Trophoblast cell (in vitro differentiated cells and primary cell): ENCODE measurements around the gene TMC4.

ENCODE experiments used
- DNase-seq, 2 donors: peaks; one replicate each; pipeline ENCODE4 v3.0.0-alpha.2; 2016
- H2AFZ ChIP-seq: 2 replicates; pipeline ENCODE4 v1.6.1; 2013; ENCODE audit warnings: low read length, moderate library complexity, mild to moderate bottlenecking; ENCODE audit not compliant: insufficient read depth, poor library complexity
- H2AK5ac ChIP-seq: 2 replicates; pipeline ENCODE4 v1.6.1; 2013; ENCODE audit warnings: mild to moderate bottlenecking, low read length
- H2BK120ac ChIP-seq: 2 replicates; pipeline ENCODE4 v1.6.1; 2013; ENCODE audit warnings: low read length, mild to moderate bottlenecking, moderate library complexity; ENCODE audit not compliant: insufficient read depth, poor library complexity
- H2BK12ac ChIP-seq: 2 replicates; pipeline ENCODE4 v1.6.1; 2013; ENCODE audit warnings: mild to moderate bottlenecking, low read length, moderate library complexity
- H2BK5ac ChIP-seq: 2 replicates; pipeline ENCODE4 v1.6.1; 2013; ENCODE audit warnings: low read length, low read depth, moderate library complexity, mild to moderate bottlenecking; ENCODE audit not compliant: poor library complexity
- H3K14ac ChIP-seq: 2 replicates; pipeline ENCODE4 v1.6.1; 2013; ENCODE audit warnings: mild to moderate bottlenecking, low read length
- H3K18ac ChIP-seq: 2 replicates; pipeline ENCODE4 v1.6.1; 2013; ENCODE audit warnings: mild to moderate bottlenecking, low read length
- H3K23ac ChIP-seq: 2 replicates; pipeline ENCODE4 v1.6.1; 2013; ENCODE audit warnings: low read length
- H3K27ac ChIP-seq: 2 replicates; pipeline ENCODE4 v1.5.1; 2013; ENCODE audit warnings: low read depth, mild to moderate bottlenecking, inconsistent platforms, low read length, moderate library complexity
- H3K27me3 ChIP-seq: 2 replicates; pipeline ENCODE4 v1.6.1; 2013; ENCODE audit warnings: inconsistent platforms, mild to moderate bottlenecking, low read length, moderate library complexity; ENCODE audit not compliant: insufficient read depth
- H3K36me3 ChIP-seq, 2 experiments: 1 replicate in 1 of 2; 2 replicates in 1 of 2; pipeline ENCODE4 v1.6.1; 2013; ENCODE audit warnings: low read length in 2 of 2, mild to moderate bottlenecking in 2 of 2, moderate library complexity in 1 of 2; ENCODE audit not compliant: insufficient read depth in 2 of 2, control insufficient read depth in 1 of 2
- H3K4ac ChIP-seq: 2 replicates; pipeline ENCODE4 v1.6.1; 2013; ENCODE audit warnings: low read depth, mild to moderate bottlenecking, low read length, moderate library complexity
- H3K4me1 ChIP-seq, 2 experiments: 1 replicate in 1 of 2; 2 replicates in 1 of 2; pipeline ENCODE4 v1.6.1; 2013; ENCODE audit warnings: low read length in 2 of 2, mild to moderate bottlenecking in 2 of 2, moderate library complexity in 1 of 2; ENCODE audit not compliant: insufficient read depth in 2 of 2, control insufficient read depth in 1 of 2
- H3K4me2 ChIP-seq: 2 replicates; pipeline ENCODE4 v1.6.1; 2013; ENCODE audit warnings: inconsistent platforms, mild to moderate bottlenecking, low read length, moderate library complexity
- H3K4me3 ChIP-seq: 2 replicates; pipeline ENCODE4 v1.5.1; 2013; ENCODE audit warnings: mild to moderate bottlenecking, low read depth, low read length, inconsistent platforms
- H3K79me1 ChIP-seq: one replicate; pipeline ENCODE4 v1.6.1; 2013; ENCODE audit warnings: low read length
- H3K79me2 ChIP-seq: 2 replicates; pipeline ENCODE4 v1.6.1; 2013; ENCODE audit warnings: low read length, mild to moderate bottlenecking; ENCODE audit not compliant: control insufficient read depth, insufficient read depth, poor library complexity
- H3K9ac ChIP-seq: 2 replicates; pipeline ENCODE4 v1.6.1; 2013; ENCODE audit warnings: mild to moderate bottlenecking, low read length
- H3K9me3 ChIP-seq: 2 replicates; pipeline ENCODE4 v1.6.1; 2013; ENCODE audit warnings: low read depth, mild to moderate bottlenecking, control low read depth, inconsistent platforms, low read length; ENCODE audit not compliant: insufficient read depth
- H4K12ac ChIP-seq: 2 replicates; pipeline ENCODE4 v1.6.1; 2013; ENCODE audit warnings: low read depth, mild to moderate bottlenecking, low read length, moderate library complexity
- H4K8ac ChIP-seq: 2 replicates; pipeline ENCODE4 v1.6.1; 2013; ENCODE audit warnings: low read depth, mild to moderate bottlenecking, low read length, moderate library complexity
- H4K91ac ChIP-seq: one replicate; pipeline ENCODE4 v1.6.1; 2013; ENCODE audit warnings: low read depth, mild to moderate bottlenecking, low read length, moderate library complexity
- WGBS: extraction: QIAGEN DNeasy Blood & Tissue Kit; methylation state at CpG from one replicate; pipeline ENCODE4 v1.1.7; 2013; ENCODE audit warnings: missing lambda C conversion rate; ENCODE audit not compliant: insufficient read length, insufficient coverage; ENCODE audit errors: extremely low coverage; 5-methylcytosine and 5-hydroxymethylcytosine counted together

The TMC4 gene

DNA sequence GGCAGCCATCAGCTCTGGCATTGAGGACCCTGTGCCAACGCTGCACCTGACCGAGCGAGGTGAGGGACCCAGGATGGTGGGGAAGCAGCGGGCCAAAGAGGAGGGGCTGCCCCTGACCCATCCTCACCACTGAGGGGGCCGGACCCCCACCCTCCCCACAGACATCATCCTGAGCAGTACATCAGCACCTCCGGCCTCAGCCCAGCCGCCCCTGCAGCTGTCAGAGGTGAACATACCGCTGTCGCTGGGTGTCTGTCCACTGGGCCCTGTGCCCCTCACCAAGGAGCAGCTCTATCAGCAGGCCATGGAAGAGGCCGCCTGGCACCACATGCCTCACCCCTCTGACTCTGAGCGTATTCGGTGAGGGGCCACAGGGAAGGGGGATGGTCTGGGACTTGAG lies 20.7 kb downstream of the TMC4 start:
- Histone ChIP-seq H3K9me3 (peaks cover 1% of the 10 kb centered on the region), H4K91ac (no peak overlapping the region), H4K12ac (no peak overlapping the region), H3K14ac (no peak overlapping the region), H3K27me3 (no peaks in the 10 kb centered on the region), H2BK5ac (no peak overlapping the region), H2BK12ac (no peak overlapping the region), H3K27ac (no peak overlapping the region), H2AFZ (no peak overlapping the region), H2AK5ac (no peak overlapping the region), H3K36me3 (peaks cover 91 to 95% of the 10 kb centered on the region in 2 experiments), H4K8ac (no peak overlapping the region), H3K4me2 (no peak overlapping the region), H3K23ac (no peak overlapping the region), H3K79me1 (no peaks in the 10 kb centered on the region), H3K9ac (no peak overlapping the region), H3K4ac (no peak overlapping the region), H3K79me2 (no peaks in the 10 kb centered on the region), H3K18ac (no peak overlapping the region), H3K4me1 (peaks cover 0 to 2% of the 10 kb centered on the region in 2 experiments), H2BK120ac (no peak overlapping the region), H3K4me3 (no peak overlapping the region)
- no peak for DNase-seq
- no CpG with 5 or more reads among the region's 12 CpGs for WGBS

DNA sequence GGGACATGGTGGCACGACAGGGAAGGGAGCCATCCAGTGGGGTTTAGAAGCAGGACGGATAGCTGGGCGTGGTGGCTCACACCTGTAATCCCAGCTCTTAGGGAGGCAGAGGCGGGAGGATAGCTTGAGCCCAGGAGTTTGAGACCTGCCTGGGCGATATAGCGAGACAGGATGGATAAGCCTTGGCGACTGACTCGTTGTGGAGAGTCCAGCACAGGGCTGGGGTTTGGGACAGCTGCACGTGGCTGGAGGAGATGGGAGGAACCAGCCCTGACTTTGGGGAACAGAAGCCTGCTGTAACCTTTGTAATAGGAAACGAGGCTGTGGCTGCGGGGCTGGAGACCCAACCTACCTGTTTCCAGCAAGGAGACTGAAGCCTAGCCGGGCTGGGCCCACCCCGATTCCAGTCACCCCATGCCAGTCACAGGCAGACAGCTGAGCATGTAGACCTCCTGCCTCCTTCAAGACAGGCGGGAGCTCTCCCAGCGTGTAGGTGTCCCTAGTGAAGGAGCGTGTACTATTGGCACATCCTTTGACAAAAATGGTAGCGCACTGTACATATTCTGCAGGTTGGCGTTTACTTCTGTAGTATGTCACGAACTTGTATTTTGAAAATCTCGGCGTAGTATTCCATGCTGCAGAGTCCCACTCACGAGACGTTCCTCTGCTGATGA lies 21.5 kb downstream of the TMC4 start:
- Histone ChIP-seq H3K36me3 (peaks cover 91 to 96% of the 10 kb centered on the region in 2 experiments), H3K4ac (no peak overlapping the region)
- WGBS = no CpG with 5 or more reads among the region's 23 CpGs

DNA sequence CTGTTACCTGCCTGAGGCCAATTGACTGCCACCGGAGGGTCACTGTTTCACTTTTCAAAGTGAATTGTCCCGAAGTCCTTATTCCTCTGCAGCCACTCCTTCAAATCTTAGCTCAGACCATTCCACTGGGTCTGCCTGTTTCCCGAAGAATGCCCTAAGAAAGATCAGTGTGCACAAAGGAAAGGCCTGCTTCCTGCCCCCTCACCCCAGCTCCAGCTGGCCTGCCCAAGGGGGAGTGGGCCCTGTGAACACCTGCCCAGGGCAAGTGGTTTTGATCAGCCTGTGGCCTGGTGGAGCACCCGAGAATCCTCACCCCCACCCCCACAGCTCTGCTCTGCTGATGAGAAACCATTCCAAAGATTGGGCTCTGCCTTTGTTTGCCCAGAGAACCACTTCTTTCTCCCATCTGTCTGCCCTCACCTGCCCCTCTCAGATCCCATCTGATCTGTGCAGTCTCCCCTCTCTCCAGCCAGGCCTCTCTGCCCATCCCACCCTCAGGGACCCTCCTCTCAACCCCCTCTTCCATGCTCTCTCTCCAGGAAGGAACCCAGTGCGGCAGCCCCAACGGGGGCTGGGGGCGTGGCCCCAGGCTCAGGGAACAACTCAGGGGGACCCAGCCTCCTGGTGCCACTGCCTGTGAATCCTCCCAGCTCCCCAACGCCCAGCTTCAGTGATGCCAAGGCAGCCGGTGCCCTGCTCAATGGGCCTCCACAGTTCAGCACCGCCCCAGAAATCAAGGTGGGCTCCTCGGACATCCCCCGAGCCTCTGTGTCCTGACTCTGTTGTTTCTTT lies 23.7 kb downstream of the TMC4 start:
- WGBS = no CpG with 5 or more reads among the region's 12 CpGs
- H3K36me3 ChIP-seq = peaks cover 96 to 98% of the 10 kb centered on the region in 2 experiments
- no peak overlapping the region for H3K14ac ChIP-seq

More for the DNA sequence above, 21.5 kb downstream of the TMC4 start:
- Histone ChIP-seq H2AFZ (no peak overlapping the region), H3K4me3 (no peak overlapping the region), H4K91ac (no peak overlapping the region), H3K4me1 (no peaks in the 10 kb centered on the region), H4K8ac (no peak overlapping the region), H3K14ac (no peak overlapping the region), H3K27ac (no peak overlapping the region), H3K23ac (no peak overlapping the region), H2BK120ac (no peak overlapping the region), H3K4me2 (no peak overlapping the region), H3K18ac (no peak overlapping the region), H3K9ac (no peak overlapping the region), H2AK5ac (no peak overlapping the region), H2BK5ac (no peak overlapping the region), H3K9me3 (peaks cover 1% of the 10 kb centered on the region), H2BK12ac (no peak overlapping the region), H3K79me1 (no peaks in the 10 kb centered on the region), H4K12ac (no peak overlapping the region), H3K79me2 (no peaks in the 10 kb centered on the region), H3K27me3 (no peaks in the 10 kb centered on the region)
- DNase-seq = no peak

DNA sequence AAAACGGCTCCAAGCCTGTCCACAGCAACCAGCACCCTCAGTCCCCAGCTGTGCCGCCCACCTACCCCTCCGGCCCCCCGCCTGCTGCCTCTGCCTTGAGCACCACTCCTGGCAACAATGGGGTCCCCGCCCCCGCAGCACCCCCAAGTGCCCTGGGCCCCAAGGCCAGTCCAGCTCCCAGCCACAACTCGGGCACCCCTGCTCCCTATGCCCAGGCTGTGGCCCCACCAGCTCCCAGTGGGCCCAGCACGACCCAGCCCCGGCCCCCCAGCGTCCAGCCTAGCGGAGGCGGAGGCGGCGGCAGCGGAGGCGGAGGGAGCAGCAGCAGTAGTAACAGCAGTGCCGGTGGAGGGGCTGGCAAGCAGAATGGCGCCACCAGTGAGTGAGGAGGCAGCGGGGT lies 24.8 kb downstream of the TMC4 start:
- no peak overlapping the region for H2AK5ac ChIP-seq
- no peaks in the 10 kb centered on the region for H3K4me1 ChIP-seq
- H3K14ac ChIP-seq = no peak overlapping the region
- no peak overlapping the region for H3K18ac ChIP-seq
- no peak overlapping the region for H2BK12ac ChIP-seq
- peaks cover 96 to 98% of the 10 kb centered on the region in 2 experiments for H3K36me3 ChIP-seq
- H4K91ac ChIP-seq = no peak overlapping the region
- no peak overlapping the region for H3K4me3 ChIP-seq
- no peak overlapping the region for H2AFZ ChIP-seq
- H3K9me3 ChIP-seq = peaks cover 1% of the 10 kb centered on the region
- no peak overlapping the region for H3K27ac ChIP-seq
- H3K79me2 ChIP-seq = no peaks in the 10 kb centered on the region
- no CpG with 5 or more reads among the region's 19 CpGs for WGBS
- H3K23ac ChIP-seq = no peak overlapping the region
- H3K4me2 ChIP-seq = no peak overlapping the region
- no peak overlapping the region for H4K8ac ChIP-seq
- H2BK5ac ChIP-seq = no peak overlapping the region
- H3K9ac ChIP-seq = no peak overlapping the region
- H2BK120ac ChIP-seq = no peak overlapping the region
- H3K79me1 ChIP-seq = no peaks in the 10 kb centered on the region
- no peaks in the 10 kb centered on the region for H3K27me3 ChIP-seq
- DNase-seq = no peak
- H3K4ac ChIP-seq = no peak overlapping the region
- H4K12ac ChIP-seq = no peak overlapping the region

More for the DNA sequence above, 23.7 kb downstream of the TMC4 start:
- peaks cover 1% of the 10 kb centered on the region for H3K9me3 ChIP-seq
- H3K27me3 ChIP-seq = no peaks in the 10 kb centered on the region
- H3K27ac ChIP-seq = no peak overlapping the region
- H3K4me2 ChIP-seq = no peak overlapping the region
- H3K4me1 ChIP-seq = no peaks in the 10 kb centered on the region
- H3K23ac ChIP-seq = no peak overlapping the region
- no peak overlapping the region for H4K12ac ChIP-seq
- no peak overlapping the region for H4K91ac ChIP-seq
- no peak overlapping the region for H3K9ac ChIP-seq
- no peaks in the 10 kb centered on the region for H3K79me1 ChIP-seq
- H2BK12ac ChIP-seq = no peak overlapping the region
- H2BK120ac ChIP-seq = no peak overlapping the region
- no peak overlapping the region for H2AK5ac ChIP-seq
- H2AFZ ChIP-seq = no peak overlapping the region
- H3K18ac ChIP-seq = no peak overlapping the region
- H3K79me2 ChIP-seq = no peaks in the 10 kb centered on the region
- no peak overlapping the region for H4K8ac ChIP-seq
- H2BK5ac ChIP-seq = no peak overlapping the region
- DNase-seq = no peak
- no peak overlapping the region for H3K4ac ChIP-seq
- H3K4me3 ChIP-seq = no peak overlapping the region
